CD14-positive monocyte (primary cell): ENCODE results near the gene BROX. TPM values are rescaled to one million over a fixed set of nuclear protein-coding genes. Genes with fewer than 3 reads are reported as not detected.

Experiments
- DNase-seq, 3 donors: peaks; one replicate each; pipeline ENCODE4 v3.0.0-alpha.2; 2011 to 2022
- H2AFZ ChIP-seq: 2 replicates; pipeline ENCODE4 v1.6.0; 2012; ENCODE audit warnings: mild to moderate bottlenecking, low read depth, low read length, inconsistent platforms; ENCODE audit not compliant: insufficient read depth, poor library complexity, severe bottlenecking
- H3K27ac ChIP-seq, 2 donors: 1 replicate in 1 of 2; 2 replicates in 1 of 2; pipeline ENCODE4 v1.5.1; 2012 to 2013; ENCODE audit warnings: low read length in 2 of 2, control low read depth in 1 of 2, inconsistent platforms in 1 of 2, low read depth in 1 of 2, mild to moderate bottlenecking in 1 of 2
- H3K27me3 ChIP-seq, 2 donors: one replicate each; pipeline versions ENCODE4 v1.6.0 to v1.6.1; 2011 to 2013; ENCODE audit warnings: low read length in 2 of 2; ENCODE audit not compliant: control insufficient read depth in 2 of 2, insufficient read depth in 2 of 2
- H3K36me3 ChIP-seq, 2 donors: replicated peaks in 1 of 2; 1 replicate in 1 of 2; 2 replicates in 1 of 2; pipeline versions ENCODE4 v1.5.1 to v1.6.1; 2012 to 2013; ENCODE audit warnings: low read length in 2 of 2, control low read depth in 1 of 2, inconsistent platforms in 1 of 2, mild to moderate bottlenecking in 1 of 2; ENCODE audit not compliant: insufficient read depth in 2 of 2, control insufficient read depth in 1 of 2
- H3K4me1 ChIP-seq, 2 donors: 1 replicate in 1 of 2; 2 replicates in 1 of 2; pipeline versions ENCODE4 v1.5.1 to v1.6.1; 2012 to 2013; ENCODE audit warnings: low read length in 2 of 2, control low read depth in 1 of 2, inconsistent platforms in 1 of 2, mild to moderate bottlenecking in 1 of 2, moderate library complexity in 1 of 2; ENCODE audit not compliant: insufficient read depth in 2 of 2, control insufficient read depth in 1 of 2
- H3K4me2 ChIP-seq: replicated peaks from 2 replicates; pipeline ENCODE3; 2012; ENCODE audit warnings: low read length, moderate library complexity, mild to moderate bottlenecking; ENCODE audit not compliant: poor library complexity, severe bottlenecking; ENCODE audit errors: extremely low read depth
- H3K4me3 ChIP-seq, 3 experiments: fragments of 200-600 bp in 1 of 3; sonication (generic) in 1 of 3; replicated peaks in 1 of 3; 1 replicate in 2 of 3; 2 replicates in 1 of 3; pipeline ENCODE4 v1.5.1; 2011 to 2013; ENCODE audit warnings: low read length in 3 of 3, mild to moderate bottlenecking in 3 of 3, control low read depth in 2 of 3, low read depth in 2 of 3, inconsistent platforms in 1 of 3, moderate library complexity in 1 of 3
- H3K79me2 ChIP-seq: 2 replicates; pipeline ENCODE4 v1.6.0; 2012; ENCODE audit warnings: mild to moderate bottlenecking, control low read depth, inconsistent platforms, low read length, moderate library complexity; ENCODE audit not compliant: insufficient read depth
- H3K9ac ChIP-seq: 2 replicates; pipeline ENCODE4 v1.6.0; 2017; ENCODE audit warnings: low read length, mild to moderate bottlenecking; ENCODE audit not compliant: insufficient read depth, poor library complexity, severe bottlenecking
- H3K9me3 ChIP-seq, 2 donors: replicated peaks in 1 of 2; 1 replicate in 1 of 2; 2 replicates in 1 of 2; pipeline versions ENCODE4 v1.5.1 to v1.6.1; 2012 to 2013; ENCODE audit warnings: low read length in 2 of 2, control low read depth in 1 of 2; ENCODE audit not compliant: control insufficient read depth in 1 of 2, insufficient read depth in 1 of 2
- H4K20me1 ChIP-seq: 2 replicates; pipeline ENCODE4 v1.6.0; 2012; ENCODE audit warnings: mild to moderate bottlenecking, low read length, control low read depth, moderate library complexity; ENCODE audit not compliant: insufficient read depth
- H3K27ac Mint-ChIP-seq, 7 donors: one replicate each; pipeline ENCODE4 v1.8.0; 2020; ENCODE audit warnings: mild to moderate bottlenecking in 7 of 7, mixed read lengths in 7 of 7, moderate library complexity in 6 of 7, inconsistent platforms in 2 of 7
- H3K27me3 Mint-ChIP-seq, 3 donors: one replicate each; pipeline ENCODE4 v1.8.0; 2021 to 2022; ENCODE audit warnings: low read depth in 3 of 3, mild to moderate bottlenecking in 3 of 3, mixed read lengths in 3 of 3, moderate library complexity in 3 of 3, inconsistent platforms in 1 of 3
- H3K36me3 Mint-ChIP-seq, 2 donors: one replicate each; pipeline ENCODE4 v1.8.0; 2020; ENCODE audit warnings: mixed read lengths in 2 of 2, inconsistent platforms in 1 of 2, mild to moderate bottlenecking in 1 of 2
- H3K4me1 Mint-ChIP-seq: one replicate; pipeline ENCODE4 v1.8.0; 2020; ENCODE audit warnings: mild to moderate bottlenecking, mixed read lengths
- H3K4me3 Mint-ChIP-seq, 2 donors: one replicate each; pipeline ENCODE4 v1.8.0; 2020; ENCODE audit warnings: mild to moderate bottlenecking in 2 of 2, mixed read lengths in 2 of 2, moderate library complexity in 1 of 2
- H3K9me3 Mint-ChIP-seq, 7 donors: one replicate each; pipeline ENCODE4 v1.8.0; 2020 to 2022; ENCODE audit warnings: mixed read lengths in 7 of 7, mild to moderate bottlenecking in 6 of 7, moderate library complexity in 6 of 7, inconsistent platforms in 2 of 7
- WGBS: methylation state at CpG from one replicate; pipeline ENCODE4 v1.1.5; 2013; ENCODE audit warnings: missing lambda C conversion rate; ENCODE audit not compliant: insufficient coverage; 5-methylcytosine and 5-hydroxymethylcytosine counted together
- intact Hi-C, 2 donors: fragments of 100-400 bp; cut with micrococcal nuclease; formaldehyde crosslinking; loops; one replicate each; pipeline versions ENCODE4 v1.15.0 to v1.15.1; 2023
- polyA plus RNA-seq, 3 donors: library from polyadenylated mRNA; depleted of rRNA in 1 of 3; unstranded in 2 of 3; stranded (reverse) in 1 of 3; fragments of 300-500 nt in 2 of 3; fragments of >200 nt in 1 of 3; fragmentation: Illumina TruSeq in 2 of 3; gene quantifications; 1 replicate in 2 of 3; 2 replicates in 1 of 3; pipeline ENCODE4 v1.2.3, GENCODE V29; 2012 to 2021
- TF ChIP-seq, protein P1 (sequence below): fragments of 200-600 bp; IDR thresholded peaks from one replicate; pipeline ENCODE4 v1.8.0; 2022; ENCODE audit warnings: antibody characterized with exemption, mild to moderate bottlenecking

Gene BROX
- polyA plus RNA-seq, 3 donors = 9.0 to 35.4 (median 26.2) TPM

DNA sequence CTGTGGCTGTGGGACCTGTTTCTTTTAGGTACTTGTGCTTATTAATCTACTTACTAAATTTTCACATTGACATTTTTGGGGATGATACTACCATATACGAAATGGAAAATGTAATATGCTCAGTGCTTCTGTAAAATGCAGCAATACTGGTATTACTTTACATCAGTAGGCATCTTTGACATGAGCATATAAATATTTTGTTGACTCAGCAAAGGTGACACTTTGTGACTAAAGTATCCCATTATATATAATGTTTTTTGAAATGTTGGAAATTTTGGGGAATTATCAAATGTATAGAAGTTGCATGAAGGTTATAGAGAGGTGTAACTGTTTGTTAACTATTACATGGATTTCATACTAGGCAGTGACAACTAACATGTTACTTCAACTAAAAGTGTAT lies 22.4 kb downstream of the BROX start:
- Histone ChIP-seq H3K4me2 (no peak overlapping the region), H3K9me3 (no peaks in the 10 kb centered on the region), H3K27ac (no peak overlapping the region), H4K20me1 (peaks cover 16% of the 10 kb centered on the region), H3K79me2 (no peaks in the 10 kb centered on the region), H3K27me3 (no peaks in the 10 kb centered on the region), H2AFZ (no peak overlapping the region), H3K4me1 (peaks cover 0 to 2% of the 10 kb centered on the region in 2 donors), H3K9ac (no peak overlapping the region), H3K4me3 (no peak overlapping the region), H3K36me3 (peaks cover 62 to 73% of the 10 kb centered on the region in 2 donors)
- Mint-ChIP-seq H3K36me3 (peaks cover 53 to 62% of the 10 kb centered on the region in 2 donors), H3K4me3 (no peak overlapping the region), H3K4me1 (peaks cover 16% of the 10 kb centered on the region), H3K9me3 (no peaks in the 10 kb centered on the region), H3K27ac (no peak overlapping the region), H3K27me3 (no peaks in the 10 kb centered on the region)
- intact Hi-C loops = loop anchor here in 1 of 2 donors (10.0 kb wide), 1 partner anchor 350 kb away; no protein-coding TSS in a partner anchor
- no peak for DNase-seq
- WGBS = no CpG with 5 or more reads among the region's 1 CpG
- TF ChIP-seq, protein P1, sequence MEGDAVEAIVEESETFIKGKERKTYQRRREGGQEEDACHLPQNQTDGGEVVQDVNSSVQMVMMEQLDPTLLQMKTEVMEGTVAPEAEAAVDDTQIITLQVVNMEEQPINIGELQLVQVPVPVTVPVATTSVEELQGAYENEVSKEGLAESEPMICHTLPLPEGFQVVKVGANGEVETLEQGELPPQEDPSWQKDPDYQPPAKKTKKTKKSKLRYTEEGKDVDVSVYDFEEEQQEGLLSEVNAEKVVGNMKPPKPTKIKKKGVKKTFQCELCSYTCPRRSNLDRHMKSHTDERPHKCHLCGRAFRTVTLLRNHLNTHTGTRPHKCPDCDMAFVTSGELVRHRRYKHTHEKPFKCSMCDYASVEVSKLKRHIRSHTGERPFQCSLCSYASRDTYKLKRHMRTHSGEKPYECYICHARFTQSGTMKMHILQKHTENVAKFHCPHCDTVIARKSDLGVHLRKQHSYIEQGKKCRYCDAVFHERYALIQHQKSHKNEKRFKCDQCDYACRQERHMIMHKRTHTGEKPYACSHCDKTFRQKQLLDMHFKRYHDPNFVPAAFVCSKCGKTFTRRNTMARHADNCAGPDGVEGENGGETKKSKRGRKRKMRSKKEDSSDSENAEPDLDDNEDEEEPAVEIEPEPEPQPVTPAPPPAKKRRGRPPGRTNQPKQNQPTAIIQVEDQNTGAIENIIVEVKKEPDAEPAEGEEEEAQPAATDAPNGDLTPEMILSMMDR = no peak

DNA sequence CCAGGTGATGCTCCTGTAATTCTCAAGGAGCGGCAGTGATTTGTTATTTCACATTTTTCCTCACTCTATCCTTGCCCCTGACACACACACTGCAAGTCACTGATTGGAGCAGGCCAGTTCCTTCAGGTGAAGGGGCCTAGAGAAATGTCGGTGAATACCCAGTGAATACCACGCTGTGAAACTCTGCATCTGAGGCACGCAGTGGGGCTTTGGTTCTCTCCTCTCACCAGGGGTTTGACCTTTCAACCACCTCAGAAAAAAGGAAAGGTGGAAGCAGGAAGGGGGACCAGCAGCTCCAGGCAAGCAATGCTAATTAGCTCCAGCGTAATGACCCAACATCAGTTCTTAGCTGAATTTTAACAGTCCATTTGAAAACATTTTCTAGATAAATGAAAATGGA lies 24.1 kb downstream of the BROX start:
- no peak overlapping the region for H3K27ac ChIP-seq
- H3K27me3 ChIP-seq = no peaks in the 10 kb centered on the region
- no peaks in the 10 kb centered on the region for H3K9me3 ChIP-seq
- no peak overlapping the region for H3K4me2 ChIP-seq
- peaks cover 10% of the 10 kb centered on the region for H3K4me1 Mint-ChIP-seq
- peaks cover 45 to 56% of the 10 kb centered on the region in 2 donors for H3K36me3 ChIP-seq
- TF ChIP-seq, protein P1 = no peak
- H3K27ac Mint-ChIP-seq = no peak overlapping the region
- no peak overlapping the region for H3K9ac ChIP-seq
- peaks cover 37 to 45% of the 10 kb centered on the region in 2 donors for H3K36me3 Mint-ChIP-seq
- DNase-seq = no peak
- no peaks in the 10 kb centered on the region for H3K4me1 ChIP-seq
- no peaks in the 10 kb centered on the region for H3K9me3 Mint-ChIP-seq
- WGBS = no CpG with 5 or more reads among the region's 5 CpGs
- H3K27me3 Mint-ChIP-seq = no peaks in the 10 kb centered on the region
- no peak overlapping the region for H3K4me3 Mint-ChIP-seq
- H4K20me1 ChIP-seq = peaks cover 4% of the 10 kb centered on the region
- H3K4me3 ChIP-seq = no peak overlapping the region
- no peaks in the 10 kb centered on the region for H3K79me2 ChIP-seq
- H2AFZ ChIP-seq = no peak overlapping the region
- intact Hi-C loops = loop anchor here in 1 of 2 donors (10.0 kb wide), 1 partner anchor 348 kb away; no protein-coding TSS in a partner anchor
